Measurements from ENCODE around the gene KIF25.

The KIF25 gene, protein sequence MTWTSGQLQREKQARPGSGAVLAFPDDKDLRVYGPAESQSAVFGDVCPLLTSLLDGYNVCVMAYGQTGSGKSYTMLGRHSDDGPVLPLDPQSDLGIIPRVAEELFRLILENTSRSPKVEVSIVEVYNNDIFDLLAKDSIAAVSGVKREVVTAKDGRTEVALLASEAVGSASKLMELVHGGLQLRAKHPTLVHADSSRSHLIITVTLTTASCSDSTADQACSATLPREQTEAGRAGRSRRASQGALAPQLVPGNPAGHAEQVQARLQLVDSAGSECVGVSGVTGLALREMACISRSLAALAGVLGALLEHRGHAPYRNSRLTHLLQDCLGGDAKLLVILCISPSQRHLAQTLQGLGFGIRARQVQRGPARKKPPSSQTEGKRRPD

DNA sequence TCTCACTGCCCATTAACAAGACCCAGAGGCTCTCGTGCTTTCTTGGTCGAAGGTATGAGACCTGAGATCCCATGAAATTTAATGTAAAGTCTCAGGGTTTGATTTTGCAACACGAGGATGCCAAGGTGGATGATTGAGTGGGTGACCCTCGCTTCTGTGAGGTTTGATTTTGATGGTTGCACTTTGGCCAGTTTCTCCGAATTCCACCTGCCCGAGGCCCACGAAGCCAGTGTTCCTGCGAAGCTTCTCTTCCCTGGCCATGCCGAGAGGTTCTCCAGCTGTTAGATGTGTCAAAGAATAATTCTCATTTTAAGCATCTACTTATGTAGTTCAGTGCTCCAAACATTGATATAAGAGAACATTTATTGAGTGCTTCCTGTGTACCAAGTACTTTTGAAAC lies at the start of gene KIF25:
Gene KIF25, plus strand, starts transcription at position 30 of the 400 bp plus-strand sequence. CDS start 31,915 bp downstream, outside the sequence.
- TF ChIP-seq FOXM1 (IDR thresholded peaks at IDR 0.05; ENCODE audit: borderline replicate concordance, low read depth) (no peak), CEBPB (IDR thresholded peaks at IDR 0.05) (no peak), RAD21 (IDR thresholded peaks at IDR 0.05; ENCODE audit: low read depth) (no peak), ZBTB7A (IDR thresholded peaks at IDR 0.05; ENCODE audit: low read depth) (no peak), CREB1 (IDR thresholded peaks at IDR 0.05; ENCODE audit: low read depth) (no peak), TCF12 (IDR thresholded peaks at IDR 0.05; ENCODE audit: low read depth) (no peak)
- TF ChIP-seq, protein P1, sequence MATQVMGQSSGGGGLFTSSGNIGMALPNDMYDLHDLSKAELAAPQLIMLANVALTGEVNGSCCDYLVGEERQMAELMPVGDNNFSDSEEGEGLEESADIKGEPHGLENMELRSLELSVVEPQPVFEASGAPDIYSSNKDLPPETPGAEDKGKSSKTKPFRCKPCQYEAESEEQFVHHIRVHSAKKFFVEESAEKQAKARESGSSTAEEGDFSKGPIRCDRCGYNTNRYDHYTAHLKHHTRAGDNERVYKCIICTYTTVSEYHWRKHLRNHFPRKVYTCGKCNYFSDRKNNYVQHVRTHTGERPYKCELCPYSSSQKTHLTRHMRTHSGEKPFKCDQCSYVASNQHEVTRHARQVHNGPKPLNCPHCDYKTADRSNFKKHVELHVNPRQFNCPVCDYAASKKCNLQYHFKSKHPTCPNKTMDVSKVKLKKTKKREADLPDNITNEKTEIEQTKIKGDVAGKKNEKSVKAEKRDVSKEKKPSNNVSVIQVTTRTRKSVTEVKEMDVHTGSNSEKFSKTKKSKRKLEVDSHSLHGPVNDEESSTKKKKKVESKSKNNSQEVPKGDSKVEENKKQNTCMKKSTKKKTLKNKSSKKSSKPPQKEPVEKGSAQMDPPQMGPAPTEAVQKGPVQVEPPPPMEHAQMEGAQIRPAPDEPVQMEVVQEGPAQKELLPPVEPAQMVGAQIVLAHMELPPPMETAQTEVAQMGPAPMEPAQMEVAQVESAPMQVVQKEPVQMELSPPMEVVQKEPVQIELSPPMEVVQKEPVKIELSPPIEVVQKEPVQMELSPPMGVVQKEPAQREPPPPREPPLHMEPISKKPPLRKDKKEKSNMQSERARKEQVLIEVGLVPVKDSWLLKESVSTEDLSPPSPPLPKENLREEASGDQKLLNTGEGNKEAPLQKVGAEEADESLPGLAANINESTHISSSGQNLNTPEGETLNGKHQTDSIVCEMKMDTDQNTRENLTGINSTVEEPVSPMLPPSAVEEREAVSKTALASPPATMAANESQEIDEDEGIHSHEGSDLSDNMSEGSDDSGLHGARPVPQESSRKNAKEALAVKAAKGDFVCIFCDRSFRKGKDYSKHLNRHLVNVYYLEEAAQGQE (IDR thresholded peaks at IDR 0.05; ENCODE audit: low read depth), result no peak

DNA sequence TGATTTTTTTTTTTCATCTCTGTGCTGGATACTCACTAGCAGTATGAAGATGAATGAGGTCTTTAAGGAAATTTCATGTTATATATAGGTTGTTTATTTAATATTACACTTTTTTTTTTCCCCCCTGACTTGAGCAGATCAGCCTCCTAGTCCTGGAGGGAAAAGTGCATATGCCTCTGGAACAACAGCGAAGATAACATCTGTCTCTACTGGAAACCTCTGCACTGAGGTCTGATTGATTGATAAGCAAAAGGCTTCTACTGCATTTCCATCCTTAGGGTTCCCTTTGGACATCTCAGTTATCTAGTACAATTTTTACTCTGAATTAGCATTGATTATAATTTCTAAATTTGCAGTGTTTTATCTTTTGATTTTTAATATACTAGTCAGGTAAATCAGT lies 49.8 kb upstream of the KIF25 start:
- TF ChIP-seq TCF12 (IDR thresholded peaks at IDR 0.05; ENCODE audit: low read depth) (no peak), RAD21 (IDR thresholded peaks at IDR 0.05; ENCODE audit: low read depth) (no peak), YY1 (IDR thresholded peaks at IDR 0.05; ENCODE audit: low read depth) (no peak), EP300 (IDR thresholded peaks at IDR 0.05; ENCODE audit: borderline replicate concordance) (no peak), CREB1 (IDR thresholded peaks at IDR 0.05; ENCODE audit: low read depth) (no peak), TAF1 (IDR thresholded peaks at IDR 0.05; ENCODE audit: low read depth) (no peak), ZBTB7A (IDR thresholded peaks at IDR 0.05; ENCODE audit: low read depth) (no peak)
- TF ChIP-seq, protein P2, sequence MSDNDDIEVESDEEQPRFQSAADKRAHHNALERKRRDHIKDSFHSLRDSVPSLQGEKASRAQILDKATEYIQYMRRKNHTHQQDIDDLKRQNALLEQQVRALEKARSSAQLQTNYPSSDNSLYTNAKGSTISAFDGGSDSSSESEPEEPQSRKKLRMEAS (IDR thresholded peaks at IDR 0.05), result no peak

DNA sequence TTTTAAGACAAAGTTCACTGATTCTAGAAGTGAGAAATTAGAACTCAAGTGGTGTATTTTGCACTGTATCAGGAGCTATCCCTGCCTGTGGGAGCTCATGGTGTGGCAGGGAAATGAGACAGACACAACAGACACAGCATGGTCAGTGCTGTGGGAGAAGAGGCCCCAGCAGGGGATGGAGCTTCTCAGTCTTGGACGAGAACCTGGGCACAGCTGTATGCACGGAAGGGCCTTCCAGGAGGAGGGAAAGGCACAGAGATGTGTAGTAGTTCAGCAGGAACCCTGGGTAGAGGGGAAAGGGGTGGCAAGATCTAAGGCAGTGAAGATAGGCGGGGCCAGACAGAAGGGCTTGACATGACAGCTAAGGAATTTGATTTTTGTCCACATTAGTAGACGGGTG lies 48.8 kb upstream of the KIF25 start:
- TF ChIP-seq TAF1 (IDR thresholded peaks at IDR 0.05; ENCODE audit: low read depth), result no peak
- TF ChIP-seq, protein P2 (IDR thresholded peaks at IDR 0.05), result no peak
- no peak for TF ChIP-seq EGR1 (IDR thresholded peaks at IDR 0.05)
- no peak for TF ChIP-seq CREB1 (IDR thresholded peaks at IDR 0.05; ENCODE audit: low read depth)
- no peak for TF ChIP-seq NFIC (IDR thresholded peaks at IDR 0.05)
- TF ChIP-seq YY1 (IDR thresholded peaks at IDR 0.05; ENCODE audit: low read depth), result no peak
- TF ChIP-seq EP300 (IDR thresholded peaks at IDR 0.05; ENCODE audit: borderline replicate concordance), result no peak
- TF ChIP-seq FOXM1 (IDR thresholded peaks at IDR 0.05; ENCODE audit: borderline replicate concordance, low read depth), result no peak

DNA sequence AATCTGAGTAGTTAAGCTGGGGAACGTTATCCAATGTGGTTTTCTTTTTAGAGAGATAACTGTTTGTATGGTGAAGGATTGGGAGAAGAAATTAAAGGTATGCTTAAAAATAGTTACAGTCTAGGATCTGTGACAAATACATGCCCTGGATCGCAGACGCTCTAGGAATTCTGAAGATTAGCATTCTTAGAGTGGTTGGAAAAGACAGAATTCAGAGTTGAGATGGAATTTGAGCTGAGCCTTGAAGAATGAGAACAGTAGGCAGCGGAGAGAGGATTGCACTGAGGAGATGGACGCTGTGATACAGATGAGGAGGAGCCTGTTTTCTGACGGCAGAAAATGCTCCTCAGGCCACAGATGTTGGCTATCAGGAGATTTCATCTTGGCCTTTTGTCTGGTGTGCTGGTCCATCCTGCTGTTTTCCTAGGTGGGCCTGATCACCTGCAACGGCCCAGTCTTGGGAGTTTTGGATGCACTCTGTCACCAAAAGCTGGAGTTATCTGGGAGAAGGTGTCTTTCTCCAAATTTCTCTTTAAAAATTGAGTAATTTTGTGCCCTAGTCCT lies 48.3 kb upstream of the KIF25 start:
- TF ChIP-seq, protein P3, sequence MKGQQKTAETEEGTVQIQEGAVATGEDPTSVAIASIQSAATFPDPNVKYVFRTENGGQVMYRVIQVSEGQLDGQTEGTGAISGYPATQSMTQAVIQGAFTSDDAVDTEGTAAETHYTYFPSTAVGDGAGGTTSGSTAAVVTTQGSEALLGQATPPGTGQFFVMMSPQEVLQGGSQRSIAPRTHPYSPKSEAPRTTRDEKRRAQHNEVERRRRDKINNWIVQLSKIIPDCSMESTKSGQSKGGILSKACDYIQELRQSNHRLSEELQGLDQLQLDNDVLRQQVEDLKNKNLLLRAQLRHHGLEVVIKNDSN (IDR thresholded peaks at IDR 0.05), result no peak
- TF ChIP-seq TCF12 (IDR thresholded peaks at IDR 0.05; ENCODE audit: low read depth), result no peak
- no peak for TF ChIP-seq ZBTB7A (IDR thresholded peaks at IDR 0.05; ENCODE audit: low read depth)
- TF ChIP-seq YY1 (IDR thresholded peaks at IDR 0.05; ENCODE audit: low read depth), result no peak
- TF ChIP-seq CEBPB (IDR thresholded peaks at IDR 0.05), result no peak
- no peak for TF ChIP-seq EGR1 (IDR thresholded peaks at IDR 0.05)
- no peak for TF ChIP-seq NFIC (IDR thresholded peaks at IDR 0.05)
- TF ChIP-seq EP300 (IDR thresholded peaks at IDR 0.05; ENCODE audit: borderline replicate concordance), result no peak
- no peak for TF ChIP-seq RAD21 (IDR thresholded peaks at IDR 0.05; ENCODE audit: low read depth)
- TF ChIP-seq FOXM1 (IDR thresholded peaks at IDR 0.05; ENCODE audit: borderline replicate concordance, low read depth), result no peak
- TF ChIP-seq TEAD4 (IDR thresholded peaks at IDR 0.05), result no peak
- no peak for TF ChIP-seq TAF1 (IDR thresholded peaks at IDR 0.05; ENCODE audit: low read depth)

DNA sequence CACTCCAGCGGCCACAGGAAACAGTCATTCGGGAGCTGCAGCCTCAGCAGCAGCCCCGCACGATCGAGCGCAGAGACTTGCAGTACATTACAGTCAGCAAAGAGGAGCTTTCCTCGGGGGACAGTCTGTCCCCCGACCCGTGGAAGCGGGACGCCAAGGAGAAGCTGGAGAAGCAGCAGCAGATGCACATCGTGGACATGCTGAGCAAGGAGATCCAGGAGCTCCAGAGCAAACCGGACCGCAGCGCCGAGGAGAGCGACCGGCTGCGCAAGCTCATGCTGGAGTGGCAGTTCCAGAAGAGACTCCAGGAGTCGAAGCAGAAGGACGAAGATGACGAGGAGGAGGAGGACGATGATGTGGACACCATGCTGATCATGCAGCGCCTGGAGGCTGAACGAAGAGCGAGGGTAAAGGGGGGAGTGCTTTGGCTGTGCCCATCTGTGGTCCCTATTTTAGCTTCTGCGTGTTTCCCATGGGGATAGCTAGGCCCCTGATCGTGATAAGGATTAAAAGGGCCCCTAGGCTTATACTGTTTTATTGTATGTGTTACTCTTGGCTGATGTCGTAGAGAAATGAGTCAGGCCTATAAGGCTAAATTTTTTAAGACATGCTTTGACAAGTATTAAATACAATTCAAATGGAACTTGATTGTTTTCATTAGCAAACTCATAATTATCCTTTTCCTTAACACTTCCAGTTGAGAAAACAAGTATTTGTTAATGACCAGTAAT lies 45.5 kb upstream of the KIF25 start:
- TF ChIP-seq CEBPB (IDR thresholded peaks at IDR 0.05) (no peak), FOXM1 (IDR thresholded peaks at IDR 0.05; ENCODE audit: borderline replicate concordance, low read depth) (no peak), EGR1 (IDR thresholded peaks at IDR 0.05) (no peak), NFIC (IDR thresholded peaks at IDR 0.05) (no peak), CREB1 (IDR thresholded peaks at IDR 0.05; ENCODE audit: low read depth) (no peak), YY1 (IDR thresholded peaks at IDR 0.05; ENCODE audit: low read depth) (no peak), EP300 (IDR thresholded peaks at IDR 0.05; ENCODE audit: borderline replicate concordance) (no peak)
- TF ChIP-seq, protein P3 (IDR thresholded peaks at IDR 0.05), result no peak

DNA sequence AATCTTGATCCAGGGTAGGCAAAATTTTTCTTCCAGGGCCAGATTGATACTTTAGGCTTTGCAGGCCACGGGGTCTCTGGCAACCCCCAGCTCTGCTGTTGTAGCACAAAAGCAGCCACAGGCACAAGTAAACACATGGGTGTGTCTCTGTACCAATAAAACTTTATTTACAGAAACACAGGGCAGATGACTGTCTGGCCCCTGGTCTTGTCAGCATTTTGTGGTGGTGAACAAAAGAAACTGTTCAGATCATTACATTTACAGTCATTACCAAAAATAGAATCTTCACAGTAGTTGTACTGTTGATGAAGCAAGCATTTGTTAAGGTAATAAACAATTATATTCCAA lies 45.0 kb upstream of the KIF25 start:
- TF ChIP-seq, protein P1 (IDR thresholded peaks at IDR 0.05; ENCODE audit: low read depth), result no peak
- TF ChIP-seq, protein P3 (IDR thresholded peaks at IDR 0.05), result no peak

Data from Ishikawa (cell line).